AG04450 (cell line): ENCODE results near the gene ANKS4B. TPM values are rescaled to one million over a fixed set of nuclear protein-coding genes. Genes with fewer than 3 reads are reported as not detected.

Experiments
- CTCF ChIA-PET: fragments of 300-600, 350-600 bp; formaldehyde crosslinking; extraction: SDS; loops from one replicate; lab custom pipeline; 2022; ENCODE audit warnings: antibody characterized with exemption, inconsistent platforms; lab: Charles Lee
- POLR2A ChIA-PET: fragments of 350-600 bp; formaldehyde crosslinking; extraction: SDS; loops from one replicate; lab custom pipeline; 2021; ENCODE audit warnings: antibody characterized with exemption, inconsistent platforms; lab: Yijun Ruan, JAX
- DNase-seq: peaks from one replicate; pipeline ENCODE4 v3.0.0-alpha.2; 2011; ENCODE audit warnings: low read depth, low spot score
- H3K27ac ChIP-seq: one replicate; pipeline ENCODE4 v1.5.1; 2012; ENCODE audit warnings: low read depth, low read length, control low read depth
- H3K27me3 ChIP-seq: one replicate; pipeline ENCODE4 v1.6.0; 2012; ENCODE audit warnings: low read length; ENCODE audit not compliant: control insufficient read depth, insufficient read depth
- H3K4me3 ChIP-seq: 2 replicates; pipeline ENCODE4 v1.5.1; 2011; ENCODE audit warnings: mild to moderate bottlenecking, low read depth, low read length, control low read depth
- H3K9me3 ChIP-seq: 2 replicates; pipeline ENCODE4 v1.5.1; 2012; ENCODE audit warnings: low read length; ENCODE audit not compliant: control insufficient read depth, insufficient read depth
- CTCF ChIP-seq: IDR thresholded peaks from 2 replicates; pipeline ENCODE4 v1.5.1; 2011; ENCODE audit warnings: low read depth, low read length, control low read depth, inconsistent platforms
- polyA plus RNA-seq: library from polyadenylated mRNA; depleted of rRNA; stranded (reverse); fragments of >200 nt; gene quantifications from 2 replicates; pipeline ENCODE4 v1.2.3, GENCODE V29; 2011

Gene ANKS4B
- polyA plus RNA-seq, 1 experiment = 0.01 TPM

GRCh38 chr16:21197112-21197511 lies 36.4 kb upstream of the ANKS4B start:
- Histone ChIP-seq H3K27me3 (peaks cover 23% of the 10 kb centered on the region), H3K4me3 (no peak overlapping the region), H3K27ac (no peak overlapping the region), H3K9me3 (no peaks in the 10 kb centered on the region)
- ChIA-PET POLR2A (no interaction called here), CTCF (interaction anchor here (1.1 kb wide), 1 partner anchor 9 kb away, joined by 4 read pairs; no protein-coding TSS in a partner anchor)
- DNase-seq = no peak
- no peak for TF ChIP-seq CTCF

GRCh38 chr16:21197621-21198020 lies 35.9 kb upstream of the ANKS4B start:
- POLR2A ChIA-PET = no interaction called here
- no peak for DNase-seq
- Histone ChIP-seq H3K4me3 (no peak overlapping the region), H3K9me3 (no peaks in the 10 kb centered on the region), H3K27me3 (peaks cover 24% of the 10 kb centered on the region), H3K27ac (no peak overlapping the region)
- no peak for TF ChIP-seq CTCF
- CTCF ChIA-PET = interaction anchor here (1.1 to 3.2 kb wide), 2 partner anchors 9 kb away, joined by 4 to 13 read pairs; no protein-coding TSS in a partner anchor

GRCh38 chr16:21199607-21200218 lies 33.8 kb upstream of the ANKS4B start:
- Histone ChIP-seq H3K27me3 (peaks cover 31% of the 10 kb centered on the region), H3K27ac (no peak overlapping the region), H3K9me3 (no peaks in the 10 kb centered on the region), H3K4me3 (no peak overlapping the region)
- no peak for TF ChIP-seq CTCF
- DNase-seq = no peak
- ChIA-PET POLR2A (no interaction called here), CTCF (interaction anchor here (3.2 kb wide), 1 partner anchor 11 kb away, joined by 13 read pairs; no protein-coding TSS in a partner anchor)

- TF ChIP-seq CTCF = no peak
- DNase-seq = no peak
- Histone ChIP-seq H3K27ac (no peak overlapping the region), H3K4me3 (no peak overlapping the region), H3K9me3 (no peaks in the 10 kb centered on the region), H3K27me3 (peaks cover 34% of the 10 kb centered on the region)
- CTCF ChIA-PET = interaction anchor here (0.8 kb wide), 1 partner anchor 46 kb away, joined by 3 read pairs; no protein-coding TSS in a partner anchor
- POLR2A ChIA-PET = no interaction called here
Observed at GRCh38 chr16:21203155-21203797, 30.2 kb upstream of the ANKS4B start.

- Histone ChIP-seq H3K9me3 (no peaks in the 10 kb centered on the region), H3K4me3 (no peak overlapping the region), H3K27me3 (peaks cover 39% of the 10 kb centered on the region), H3K27ac (no peak overlapping the region)
- no peak for TF ChIP-seq CTCF
- POLR2A ChIA-PET = no interaction called here
- DNase-seq = no peak
- CTCF ChIA-PET = interaction anchor here (0.6 kb wide), 1 partner anchor 16 kb away, joined by 3 read pairs; no protein-coding TSS in a partner anchor
Observed at GRCh38 chr16:21205303-21205702, 28.2 kb upstream of the ANKS4B start.
